ENCODE results near the gene ADAM12.

The ADAM12 gene

GRCh38 chr10:126133906-126134656 is 254.2 kb downstream of the ADAM12 start:
- DNase-seq, result no peak

DNA sequence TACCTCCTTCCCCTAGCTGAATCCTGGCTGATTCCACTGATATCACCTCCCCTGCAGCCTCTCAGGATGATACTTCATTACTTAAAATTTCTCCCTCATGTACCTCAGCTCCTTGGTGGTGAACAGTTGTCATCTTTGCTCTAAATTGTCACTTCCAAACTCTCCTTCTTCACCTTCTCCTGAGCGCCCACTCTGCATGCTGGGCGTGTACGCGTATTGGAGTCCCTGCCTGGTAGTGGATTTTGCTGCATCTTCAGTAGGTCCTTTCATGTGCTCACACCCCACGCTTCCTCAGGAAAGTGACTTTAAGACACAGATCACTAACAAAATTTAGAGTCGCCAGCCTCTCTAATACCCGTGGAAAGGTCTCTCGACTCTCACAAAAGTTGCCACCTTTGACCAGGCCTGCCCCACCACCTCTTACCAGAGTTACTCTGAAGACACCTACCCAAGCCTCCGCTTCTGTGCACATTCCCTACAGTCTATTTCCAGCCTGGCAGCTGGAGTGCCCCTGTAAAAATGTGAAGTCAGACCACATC is 255.1 kb downstream of the ADAM12 start:
- no peak for DNase-seq

DNA sequence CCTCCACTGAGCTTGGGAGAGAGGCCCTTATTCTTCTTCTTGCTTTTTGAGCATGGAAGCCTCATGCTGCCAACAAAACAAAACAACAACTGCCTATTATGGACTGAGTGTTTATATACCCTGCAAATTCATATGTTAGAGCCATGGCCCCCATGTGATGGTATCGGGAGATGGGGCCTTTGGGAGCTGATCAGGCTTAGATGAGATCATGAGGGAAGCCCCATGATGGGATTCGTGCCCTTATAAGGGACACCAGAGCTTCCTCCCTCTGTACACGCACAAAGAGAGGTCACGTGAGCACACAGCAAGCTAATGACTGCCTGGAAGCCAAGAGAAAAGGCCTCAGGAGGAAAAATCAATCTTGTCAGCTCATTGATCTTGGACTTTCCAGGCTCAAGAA is 256.9 kb downstream of the ADAM12 start:
- DNase-seq, result no peak

GRCh38 chr10:126130271-126130710 is 258.0 kb downstream of the ADAM12 start:
- DNase-seq, result no peak

GRCh38 chr10:126129026-126129425 is 259.3 kb downstream of the ADAM12 start:
- no peak for DNase-seq

DNA sequence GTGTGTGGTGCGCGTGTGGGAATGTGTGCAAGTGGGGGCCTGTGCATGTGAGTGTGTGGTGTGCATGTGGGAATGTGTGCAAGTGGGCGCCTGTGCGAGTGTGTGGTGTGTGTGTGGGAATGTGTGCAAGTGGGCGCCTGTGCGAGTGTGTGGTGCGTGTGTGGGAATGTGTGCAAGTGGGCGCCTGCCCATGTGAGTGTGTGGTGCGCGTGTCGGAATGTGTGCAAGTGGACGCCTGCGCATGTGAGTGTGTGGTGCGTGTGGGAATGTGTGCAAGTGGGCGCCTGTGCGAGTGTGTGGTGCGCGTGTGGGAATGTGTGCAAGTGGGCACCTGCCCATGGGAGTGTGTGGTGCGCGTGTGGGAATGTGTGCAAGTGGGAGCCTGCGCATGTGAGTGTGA is 259.7 kb downstream of the ADAM12 start:
- DNase-seq, result no peak

DNA sequence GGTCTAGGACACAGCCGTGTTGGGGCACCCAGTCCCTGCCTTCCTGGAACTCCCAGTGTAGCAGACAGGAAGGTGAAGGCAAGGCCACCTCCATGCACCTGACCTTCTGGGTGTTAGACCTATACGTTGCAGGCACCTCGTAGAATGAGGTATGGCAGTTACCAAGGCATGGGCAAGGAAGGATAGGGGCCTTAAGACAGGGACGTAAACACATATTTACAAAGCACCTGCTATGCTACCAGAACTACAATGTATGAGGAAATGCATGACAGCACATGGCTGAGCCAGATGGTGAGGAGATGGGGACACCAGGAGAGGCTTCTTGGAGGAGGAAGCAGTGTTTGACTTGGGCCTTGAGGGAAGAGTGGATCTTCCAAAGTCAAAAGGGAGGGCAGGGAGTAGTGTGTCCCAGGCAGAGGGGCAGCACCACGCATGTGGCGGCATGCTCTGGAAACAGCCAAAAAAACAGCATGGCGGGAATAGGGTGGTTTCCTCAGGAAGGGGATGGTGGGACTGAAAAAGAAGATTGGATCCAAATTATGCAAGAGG is 260.7 kb downstream of the ADAM12 start:
- DNase-seq, result no peak

DNA sequence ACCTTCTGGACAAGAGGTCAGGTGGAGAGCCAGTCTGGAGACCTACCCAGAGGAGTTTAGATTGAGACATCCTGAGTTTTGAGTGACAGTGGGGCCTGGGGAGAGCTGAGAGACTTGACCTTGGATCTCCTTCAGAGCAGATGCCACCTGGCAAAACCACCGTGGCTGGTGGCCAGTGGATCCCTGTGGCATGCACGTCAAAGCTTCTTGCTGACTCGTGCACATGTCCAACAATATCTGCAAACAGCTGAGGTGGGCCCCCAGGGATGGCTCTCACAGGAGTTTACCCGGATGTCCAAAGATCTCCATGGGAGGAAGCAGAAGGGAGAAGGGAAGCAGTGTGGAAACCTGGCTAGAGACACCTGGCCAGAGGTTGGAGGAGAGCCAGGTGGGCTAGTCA is 261.4 kb downstream of the ADAM12 start:
- DNase-seq, result no peak

GRCh38 chr10:126126023-126126422 is 262.3 kb downstream of the ADAM12 start:
- no peak for DNase-seq

GRCh38 chr10:126124668-126125349 is 263.5 kb downstream of the ADAM12 start:
- DNase-seq, result no peak

DNA sequence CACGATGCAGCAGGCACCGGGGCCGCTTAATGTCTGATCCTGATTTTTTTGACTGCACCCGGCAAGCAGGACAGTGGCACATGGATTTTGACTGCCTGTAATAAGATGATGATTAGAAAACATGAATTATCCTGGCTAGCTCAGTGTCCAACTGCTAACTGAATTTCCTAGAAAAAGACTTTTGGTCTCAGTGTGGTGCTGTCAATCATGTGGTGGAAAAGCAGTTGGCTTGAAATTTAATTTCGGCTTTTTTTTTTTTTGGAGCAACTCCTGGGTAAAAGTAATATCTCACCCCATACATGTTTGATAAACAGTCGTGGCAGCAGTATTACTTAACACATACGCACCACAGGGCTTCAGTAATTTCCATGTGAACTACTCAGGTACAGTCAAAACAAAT is 264.2 kb downstream of the ADAM12 start:
- DNase-seq, result no peak

DNA sequence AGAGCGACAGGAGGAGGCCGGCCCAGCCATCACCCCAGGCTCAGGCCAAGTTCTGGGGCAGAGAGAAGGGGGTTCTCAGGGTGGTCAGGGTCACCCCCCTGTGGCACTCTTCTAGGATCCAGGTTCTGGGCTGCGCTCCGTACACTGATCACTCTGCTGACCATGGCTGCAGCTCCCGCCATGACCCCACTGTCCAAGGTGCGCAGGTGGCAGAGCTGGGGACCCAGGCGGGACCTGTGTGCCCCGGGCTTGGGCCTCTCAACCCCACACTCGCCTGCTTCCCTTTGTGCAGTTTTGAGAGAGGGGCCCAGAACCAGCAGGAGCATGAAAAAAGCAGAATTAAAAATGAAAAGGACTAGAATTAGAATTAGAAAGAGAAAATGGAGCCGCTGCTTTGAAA is 264.8 kb downstream of the ADAM12 start:
- DNase-seq, result no peak

- no peak for DNase-seq
Measured at GRCh38 chr10:126122881-126123280, 265.4 kb downstream of the ADAM12 start.

DNA sequence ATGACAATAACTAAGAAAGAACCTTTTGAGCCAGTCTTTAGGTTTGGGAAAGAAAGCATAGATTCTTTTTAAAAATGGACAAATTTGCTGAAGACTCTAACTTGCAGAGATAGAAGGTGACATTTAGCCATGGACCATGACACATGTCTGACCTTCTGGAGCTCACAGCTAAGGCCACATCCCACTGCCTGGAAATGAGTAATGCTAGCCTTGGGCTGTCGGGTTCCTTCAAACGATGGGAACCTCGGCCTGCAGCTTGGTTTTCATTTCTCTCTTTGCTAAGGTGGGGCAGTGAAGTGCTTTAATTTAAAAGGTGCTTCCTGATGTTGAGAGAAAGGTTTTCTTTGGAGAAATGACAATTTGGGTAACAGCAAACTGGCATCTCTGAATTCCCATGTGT is 268.7 kb downstream of the ADAM12 start:
- no peak for DNase-seq

GRCh38 chr10:126118476-126118875 is 269.8 kb downstream of the ADAM12 start:
- no peak for DNase-seq

DNA sequence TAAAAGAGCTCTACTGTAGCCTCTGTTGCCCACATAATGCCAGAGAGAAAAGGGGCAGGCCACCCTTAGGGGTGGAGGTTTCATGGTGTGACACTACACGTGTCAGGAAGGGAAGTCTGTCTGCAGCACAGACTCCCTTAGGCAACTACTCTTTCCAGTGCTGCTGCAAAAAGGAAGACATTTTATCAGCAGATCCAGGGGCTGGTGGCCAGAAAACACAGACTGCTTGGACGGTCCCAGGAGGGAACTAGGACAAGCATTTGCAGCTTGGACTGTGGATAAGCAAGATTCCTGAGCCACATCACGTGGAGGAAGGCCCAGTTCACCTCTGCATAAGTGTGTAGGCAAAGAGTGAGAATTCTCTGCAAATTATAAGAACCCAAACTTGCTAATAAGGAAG is 271.1 kb downstream of the ADAM12 start:
- DNase-seq, result no peak

DNA sequence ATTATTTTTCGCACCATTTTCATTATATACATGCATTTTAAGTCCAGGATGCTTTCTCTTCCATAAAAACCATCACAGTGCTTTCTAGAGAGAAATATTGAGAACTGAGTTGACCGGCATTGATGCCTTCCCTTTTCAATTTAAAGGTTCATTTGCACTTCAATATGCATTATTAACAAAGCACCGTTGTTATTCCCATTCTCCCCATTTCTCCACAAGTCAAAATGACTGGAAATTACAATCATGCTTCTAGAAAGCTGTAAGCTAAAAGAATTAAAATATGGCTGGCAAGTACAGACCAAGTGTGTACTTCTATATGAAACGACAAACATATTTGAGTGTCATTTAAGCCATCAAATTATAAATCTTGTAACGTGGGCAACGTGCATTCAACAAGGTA is 272.4 kb downstream of the ADAM12 start:
- DNase-seq, result no peak

- peak; percentile 23 for DNase-seq
Measured at GRCh38 chr10:126114884-126115555, 273.3 kb downstream of the ADAM12 start.

DNA sequence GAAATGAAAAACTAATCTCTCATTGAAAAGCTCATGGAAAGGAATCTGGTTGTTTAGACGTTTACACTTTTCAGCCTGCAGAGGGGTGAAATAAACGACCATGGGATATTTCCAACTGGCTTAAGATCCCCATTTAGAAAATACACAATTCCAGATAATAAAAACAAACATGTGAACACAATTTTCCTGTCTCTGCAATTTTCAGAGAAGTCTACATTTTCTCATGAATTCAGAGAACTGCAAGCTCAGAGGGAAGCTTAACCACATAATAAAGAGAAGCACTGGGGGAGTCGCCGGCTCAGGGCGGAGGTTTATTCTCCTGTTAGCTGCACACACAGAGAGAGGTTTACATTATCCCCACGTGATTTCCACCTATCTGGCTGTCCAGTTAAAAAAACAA is 276.8 kb downstream of the ADAM12 start:
- DNase-seq, result no peak

GRCh38 chr10:126110489-126111180 is 277.6 kb downstream of the ADAM12 start:
- DNase-seq, result no peak

DNA sequence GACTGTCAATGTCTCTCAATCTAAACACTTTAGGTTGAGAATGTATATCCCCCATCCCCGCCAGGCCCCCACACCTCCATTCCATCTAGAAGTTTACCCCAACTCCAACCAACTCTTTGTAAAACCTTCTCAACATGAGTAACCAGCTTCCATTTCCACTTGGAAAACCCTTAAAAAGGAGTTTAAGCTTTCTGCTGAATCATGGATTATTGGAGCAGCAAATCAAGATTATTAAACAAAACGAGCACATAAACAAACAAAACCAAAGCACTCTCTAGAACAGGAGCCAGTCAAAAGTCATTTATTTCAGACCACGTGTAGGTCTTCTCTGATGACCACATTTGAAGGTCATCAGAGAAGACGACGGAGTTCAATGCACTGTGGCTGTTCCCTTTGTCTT is 278.4 kb downstream of the ADAM12 start:
- no peak for DNase-seq

DNA sequence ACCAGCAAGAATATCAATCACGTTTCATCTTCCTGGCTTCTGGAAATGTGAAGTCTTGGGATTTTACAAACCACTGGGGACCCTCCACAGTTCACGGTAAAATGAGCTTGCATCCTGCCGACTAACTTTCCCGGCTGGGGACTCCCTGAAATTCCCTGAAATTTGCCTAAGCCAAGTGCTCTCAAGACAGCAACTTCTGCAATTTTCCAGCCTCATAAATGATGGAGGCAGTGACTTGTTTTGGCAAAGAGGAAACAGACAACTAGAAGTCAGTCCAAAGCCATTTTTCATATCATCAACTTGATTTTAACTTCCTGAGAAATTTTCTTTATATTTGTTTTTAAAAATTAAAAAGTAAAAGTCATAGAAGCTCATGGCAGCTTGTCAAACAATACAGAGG is 279.6 kb downstream of the ADAM12 start:
- DNase-seq, result no peak

DNA sequence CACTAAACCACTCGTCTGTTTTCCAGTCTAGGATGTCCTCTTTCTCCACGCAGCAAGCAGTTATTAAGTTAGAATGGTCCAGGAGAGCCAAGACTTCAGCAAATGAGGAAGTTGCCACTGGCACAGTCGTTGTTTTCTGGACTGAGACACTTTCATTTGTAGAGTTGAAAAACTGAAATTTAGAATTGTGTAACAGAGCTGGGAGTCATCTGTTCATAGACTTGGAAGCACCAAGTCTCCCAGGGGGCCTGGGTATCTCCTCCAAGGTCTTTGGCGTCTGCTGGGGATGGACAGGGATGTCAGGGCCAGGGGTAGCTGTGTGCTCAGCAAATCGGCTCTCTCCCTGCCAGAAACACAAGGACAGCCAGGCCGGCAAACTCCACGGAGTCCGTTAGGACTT is 283.5 kb downstream of the ADAM12 start:
- no peak for DNase-seq

Data from NCI-H510A treated with DMSO at 0.1 percent for 48 hours (cell line).